GM23338 (cell line): ENCODE measurements around the gene TMUB2. TPM values are rescaled to one million over a fixed set of nuclear protein-coding genes. Genes with fewer than 3 reads are reported as not detected.

Experiments used
- ATAC-seq: fragments of 200-7000 bp; cut with Tn5 transposase; 3 replicates; pipeline ENCODE4 v1.9.1; 2020
- DNase-seq: peaks from one replicate; pipeline ENCODE4 v3.0.0-alpha.2; 2015; ENCODE audit warnings: low spot score
- H2AFZ ChIP-seq: fragments of 200-600 bp; sonication (generic); 2 replicates; pipeline ENCODE4 v1.8.0; 2016; ENCODE audit warnings: antibody characterized with exemption, mild to moderate bottlenecking, moderate library complexity
- H3F3A ChIP-seq: fragments of 200-600 bp; sonication (generic); replicated peaks from 2 replicates; pipeline ENCODE4 v1.8.0; 2017; ENCODE audit warnings: antibody characterized with exemption, mixed run types, low read depth
- H3K27ac ChIP-seq: fragments of 200-600 bp; sonication (generic); 2 replicates; pipeline ENCODE4 v1.6.1; 2016; ENCODE audit warnings: low read depth
- H3K27me3 ChIP-seq: fragments of 200-600 bp; sonication (generic); 2 replicates; pipeline ENCODE4 v1.8.0; 2016; ENCODE audit warnings: mild to moderate bottlenecking, mixed run types, moderate library complexity; ENCODE audit not compliant: insufficient read depth
- H3K36me3 ChIP-seq: fragments of 200-600 bp; sonication (generic); 2 replicates; pipeline ENCODE4 v1.8.0; 2016; ENCODE audit warnings: mild to moderate bottlenecking; ENCODE audit not compliant: insufficient read depth
- H3K4me1 ChIP-seq: fragments of 200-600 bp; sonication (generic); 2 replicates; pipeline ENCODE4 v1.8.0; 2016; ENCODE audit warnings: mild to moderate bottlenecking, moderate library complexity; ENCODE audit not compliant: insufficient read depth
- H3K4me2 ChIP-seq: fragments of 200-600 bp; sonication (generic); 2 replicates; pipeline ENCODE4 v1.7.1; 2017; ENCODE audit warnings: mixed run types
- H3K4me3 ChIP-seq: fragments of 200-600 bp; sonication (generic); 2 replicates; pipeline ENCODE4 v1.6.1; 2016; ENCODE audit warnings: mixed run types
- H3K79me2 ChIP-seq: fragments of 200-600 bp; sonication (generic); replicated peaks from 2 replicates; pipeline ENCODE4 v1.8.0; 2017; ENCODE audit warnings: mild to moderate bottlenecking; ENCODE audit not compliant: insufficient read depth
- H3K9me2 ChIP-seq: fragments of 200-600 bp; sonication (generic); 2 replicates; pipeline ENCODE4 v1.8.0; 2017; ENCODE audit not compliant: insufficient read depth
- H4K20me1 ChIP-seq: fragments of 200-600 bp; sonication (generic); replicated peaks from 2 replicates; pipeline ENCODE4 v1.8.0; 2017; ENCODE audit warnings: mild to moderate bottlenecking; ENCODE audit not compliant: insufficient read depth
- H3K27ac Mint-ChIP-seq: 2 replicates; pipeline ENCODE4 v1.8.0; 2020; ENCODE audit warnings: inconsistent platforms, mild to moderate bottlenecking, moderate library complexity, mixed read lengths
- H3K27me3 Mint-ChIP-seq: 3 replicates; pipeline ENCODE4 v1.8.0; 2022; ENCODE audit warnings: low read depth, mild to moderate bottlenecking, moderate library complexity, mixed read lengths, inconsistent platforms; ENCODE audit not compliant: insufficient read depth, poor library complexity
- H3K36me3 Mint-ChIP-seq: 3 replicates; pipeline ENCODE4 v1.8.0; 2021; ENCODE audit warnings: low read depth, mild to moderate bottlenecking, inconsistent platforms, moderate library complexity, mixed read lengths
- H3K4me1 Mint-ChIP-seq: 3 replicates; pipeline ENCODE4 v1.8.0; 2020; ENCODE audit warnings: mild to moderate bottlenecking, inconsistent platforms, mixed read lengths
- H3K4me3 Mint-ChIP-seq: 3 replicates; pipeline ENCODE4 v1.8.0; 2021; ENCODE audit warnings: moderate library complexity, mild to moderate bottlenecking, inconsistent platforms, mixed read lengths
- H3K9me3 Mint-ChIP-seq: 3 replicates; pipeline ENCODE4 v1.8.0; 2020; ENCODE audit warnings: moderate library complexity, mild to moderate bottlenecking, inconsistent platforms, mixed read lengths
- CTCF ChIP-seq, 2 experiments: fragments of 200-600 bp in 1 of 2; sonication (generic) in 1 of 2; conservative IDR thresholded peaks; 2 replicates each; pipeline versions ENCODE4 v1.5.1 to v1.6.1; 2016 to 2017; ENCODE audit warnings: antibody characterized with exemption in 2 of 2, low read depth in 2 of 2, mild to moderate bottlenecking in 2 of 2, moderate library complexity in 1 of 2
- ETS1 ChIP-seq: IDR thresholded peaks from 2 replicates; pipeline ENCODE4 v1.6.1; 2016; ENCODE audit warnings: antibody characterized with exemption
- EZH2 ChIP-seq: fragments of 200-600 bp; sonication (generic); IDR thresholded peaks from one replicate; pipeline ENCODE4 v1.8.0; 2017; ENCODE audit warnings: antibody characterized with exemption, mild to moderate bottlenecking, low read depth; ENCODE audit not compliant: unreplicated experiment
- EZH2phosphoT487 ChIP-seq: fragments of 200-600 bp; sonication (generic); IDR thresholded peaks from one replicate; pipeline ENCODE4 v1.8.1; 2018; ENCODE audit warnings: antibody characterized with exemption; ENCODE audit not compliant: unreplicated experiment
- JUNB ChIP-seq: IDR thresholded peaks from one replicate; pipeline ENCODE4 v1.6.1; 2016; ENCODE audit warnings: antibody characterized with exemption; ENCODE audit not compliant: unreplicated experiment
- NANOG ChIP-seq: IDR thresholded peaks from 2 replicates; pipeline ENCODE4 v1.6.1; 2016; ENCODE audit warnings: antibody characterized with exemption, borderline replicate concordance
- POLR2AphosphoS5 ChIP-seq: IDR thresholded peaks from 2 replicates; pipeline ENCODE4 v1.6.1; 2016; ENCODE audit warnings: antibody characterized with exemption, low read depth
- STAT1 ChIP-seq: IDR thresholded peaks from one replicate; pipeline ENCODE4 v1.6.1; 2016; ENCODE audit warnings: antibody characterized with exemption; ENCODE audit not compliant: unreplicated experiment
- ZNF114 ChIP-seq: fragments of 250-450 bp; sonication (Bioruptor Pico); IDR thresholded peaks from 2 replicates; pipeline ENCODE4 v1.5.0; 2020; ENCODE audit warnings: mild to moderate bottlenecking, moderate library complexity
- ZNF331 ChIP-seq: fragments of 250-450 bp; sonication (Bioruptor Pico); IDR thresholded peaks from 2 replicates; pipeline ENCODE4 v1.5.0; 2020; ENCODE audit warnings: low read depth, mild to moderate bottlenecking, moderate library complexity
- polyA plus RNA-seq: library from polyadenylated mRNA; unstranded; fragments of >200 nt; fragmentation: Nextera tagmentation; extraction: Ambion mirVana; gene quantifications from 2 replicates; pipeline ENCODE4 v1.2.1, GENCODE V29; 2016
- total RNA-seq: library from RNA; depleted of rRNA; stranded (reverse); fragments of >200 nt; shearing (Covaris generic); gene quantifications from 2 replicates; pipeline ENCODE4 v1.2.3, GENCODE V29; 2014
- TF ChIP-seq, protein P1 (sequence below): IDR thresholded peaks from one replicate; pipeline ENCODE4 v1.6.1; 2018; ENCODE audit warnings: antibody characterized with exemption; ENCODE audit not compliant: unreplicated experiment

Gene TMUB2
- total and polyA plus RNA-seq, 2 experiments from 2014 or later: 16.5 to 20.8 TPM

DNA sequence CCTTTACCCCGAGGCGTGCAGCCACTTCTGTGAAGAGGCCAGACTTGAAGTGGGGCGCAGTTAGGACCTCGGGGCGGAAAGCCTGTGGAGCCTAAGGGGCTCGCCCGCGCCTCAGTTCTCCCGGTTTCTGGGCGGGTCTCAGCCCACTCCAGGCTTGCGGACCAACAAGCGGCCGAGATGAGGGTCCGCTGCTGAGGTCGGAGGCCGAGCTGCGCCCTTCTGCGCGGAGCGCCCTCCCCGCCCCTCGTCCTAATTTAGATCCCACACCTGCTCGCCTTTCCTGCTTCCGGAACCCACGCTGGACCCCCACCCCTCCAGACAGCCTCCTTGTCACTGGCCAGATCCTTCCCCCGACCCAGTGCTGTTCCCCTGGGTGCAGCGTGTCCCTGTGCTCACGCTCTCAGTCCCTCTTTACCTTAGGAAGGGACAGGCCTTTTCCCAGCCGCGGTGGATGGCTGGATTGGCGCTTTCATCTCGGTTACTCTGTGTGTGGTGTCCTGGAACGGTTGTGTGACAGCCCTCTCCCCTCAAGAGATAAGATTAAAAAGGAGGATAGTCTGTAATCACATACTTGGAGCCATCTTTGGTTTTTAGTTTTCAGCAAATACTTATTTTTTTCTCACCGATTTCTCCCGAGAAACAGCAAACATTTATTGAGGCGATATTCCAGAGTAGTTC, 13.8 kb downstream of the TMUB2 start:
- H3K27me3 ChIP-seq: no peaks in the 10 kb centered on the region
- H3K27me3 Mint-ChIP-seq: peaks cover 12% of the 10 kb centered on the region
- H3F3A ChIP-seq: peaks cover 22% of the 10 kb centered on the region
- H3K4me1 Mint-ChIP-seq: peaks cover 30% of the 10 kb centered on the region
- peak overlapping the region; percentile 86 for H3K4me3 ChIP-seq
- H3K36me3 Mint-ChIP-seq: peaks cover 29% of the 10 kb centered on the region
- peak; percentile 43 for DNase-seq
- TF ChIP-seq POLR2AphosphoS5 (peak; percentile 59), ZNF114 (no peak)
- ATAC-seq: peak; percentile 51
- H3K4me1 ChIP-seq: peaks cover 23% of the 10 kb centered on the region
- peaks cover 23% of the 10 kb centered on the region for H3K79me2 ChIP-seq
- H3K27ac Mint-ChIP-seq: peak overlapping the region; percentile 95
- H3K27ac ChIP-seq: peak overlapping the region; percentile 98
- peak overlapping the region; percentile 98 for H3K4me2 ChIP-seq
- H3K9me3 Mint-ChIP-seq: no peaks in the 10 kb centered on the region
- no peaks in the 10 kb centered on the region for H3K9me2 ChIP-seq
- H4K20me1 ChIP-seq: peaks cover 5% of the 10 kb centered on the region; the same call in 1 of the 2 replicates
- peak overlapping the region; percentile 87 for H2AFZ ChIP-seq
- H3K36me3 ChIP-seq: peaks cover 2% of the 10 kb centered on the region
- peak overlapping the region; percentile 90 for H3K4me3 Mint-ChIP-seq

DNA sequence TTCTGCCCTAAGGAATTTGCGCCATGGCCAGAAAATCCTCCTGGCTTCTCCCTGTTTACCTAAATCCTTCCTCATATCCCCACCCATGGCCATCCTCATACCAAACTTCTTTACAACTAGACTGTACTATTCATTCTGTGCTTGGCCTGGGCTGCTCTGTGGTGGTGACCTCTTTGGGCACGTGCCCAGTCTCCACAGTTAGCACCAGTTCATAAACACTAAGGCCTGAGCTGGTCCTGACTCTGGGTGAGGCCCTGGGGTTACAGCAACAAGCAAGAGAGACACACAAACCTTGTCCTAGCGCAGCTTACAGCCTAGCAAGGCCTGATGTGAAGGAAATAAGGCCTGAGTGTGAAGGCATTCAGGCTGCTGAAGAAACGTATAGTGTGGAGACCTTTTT, 16.0 kb downstream of the TMUB2 start:
- no peak overlapping the region for H3K4me2 ChIP-seq
- H3K4me3 Mint-ChIP-seq: no peak overlapping the region
- no peak overlapping the region for H2AFZ ChIP-seq
- H3K27me3 ChIP-seq: no peaks in the 10 kb centered on the region
- peaks cover 30% of the 10 kb centered on the region for H3K4me1 ChIP-seq
- H3F3A ChIP-seq: peaks cover 21% of the 10 kb centered on the region
- no peak for DNase-seq
- H3K27me3 Mint-ChIP-seq: peaks cover 15% of the 10 kb centered on the region
- peaks cover 37% of the 10 kb centered on the region for H3K4me1 Mint-ChIP-seq
- no peaks in the 10 kb centered on the region; the same call in 1 of the 2 replicates for H3K36me3 ChIP-seq
- H4K20me1 ChIP-seq: peaks cover 9% of the 10 kb centered on the region; the same call in 1 of the 2 replicates
- no peak overlapping the region for H3K4me3 ChIP-seq
- H3K9me2 ChIP-seq: no peaks in the 10 kb centered on the region
- H3K9me3 Mint-ChIP-seq: no peaks in the 10 kb centered on the region
- H3K79me2 ChIP-seq: peaks cover 11% of the 10 kb centered on the region
- peaks cover 26% of the 10 kb centered on the region for H3K36me3 Mint-ChIP-seq
- no peak for ATAC-seq
- no peak overlapping the region for H3K27ac ChIP-seq
- no peak overlapping the region for H3K27ac Mint-ChIP-seq
- TF ChIP-seq STAT1 (no peak), POLR2AphosphoS5 (no peak), ZNF331 (no peak), CTCF (conservative IDR thresholded peaks at IDR 0.05; ENCODE audit: low read depth in 2 of 2) (no peak), JUNB (no peak), EZH2 (no peak), NANOG (no peak), ETS1 (no peak), ZNF114 (no peak), EZH2phosphoT487 (no peak)
- TF ChIP-seq, protein P1, sequence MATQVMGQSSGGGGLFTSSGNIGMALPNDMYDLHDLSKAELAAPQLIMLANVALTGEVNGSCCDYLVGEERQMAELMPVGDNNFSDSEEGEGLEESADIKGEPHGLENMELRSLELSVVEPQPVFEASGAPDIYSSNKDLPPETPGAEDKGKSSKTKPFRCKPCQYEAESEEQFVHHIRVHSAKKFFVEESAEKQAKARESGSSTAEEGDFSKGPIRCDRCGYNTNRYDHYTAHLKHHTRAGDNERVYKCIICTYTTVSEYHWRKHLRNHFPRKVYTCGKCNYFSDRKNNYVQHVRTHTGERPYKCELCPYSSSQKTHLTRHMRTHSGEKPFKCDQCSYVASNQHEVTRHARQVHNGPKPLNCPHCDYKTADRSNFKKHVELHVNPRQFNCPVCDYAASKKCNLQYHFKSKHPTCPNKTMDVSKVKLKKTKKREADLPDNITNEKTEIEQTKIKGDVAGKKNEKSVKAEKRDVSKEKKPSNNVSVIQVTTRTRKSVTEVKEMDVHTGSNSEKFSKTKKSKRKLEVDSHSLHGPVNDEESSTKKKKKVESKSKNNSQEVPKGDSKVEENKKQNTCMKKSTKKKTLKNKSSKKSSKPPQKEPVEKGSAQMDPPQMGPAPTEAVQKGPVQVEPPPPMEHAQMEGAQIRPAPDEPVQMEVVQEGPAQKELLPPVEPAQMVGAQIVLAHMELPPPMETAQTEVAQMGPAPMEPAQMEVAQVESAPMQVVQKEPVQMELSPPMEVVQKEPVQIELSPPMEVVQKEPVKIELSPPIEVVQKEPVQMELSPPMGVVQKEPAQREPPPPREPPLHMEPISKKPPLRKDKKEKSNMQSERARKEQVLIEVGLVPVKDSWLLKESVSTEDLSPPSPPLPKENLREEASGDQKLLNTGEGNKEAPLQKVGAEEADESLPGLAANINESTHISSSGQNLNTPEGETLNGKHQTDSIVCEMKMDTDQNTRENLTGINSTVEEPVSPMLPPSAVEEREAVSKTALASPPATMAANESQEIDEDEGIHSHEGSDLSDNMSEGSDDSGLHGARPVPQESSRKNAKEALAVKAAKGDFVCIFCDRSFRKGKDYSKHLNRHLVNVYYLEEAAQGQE: no peak
